Suprapubic skin (tissue), 4 donors: ENCODE measurements around the gene HOXB5. TPM values are rescaled to one million over a fixed set of nuclear protein-coding genes. Genes with fewer than 3 reads are reported as not detected.
A peak's percentile ranks its signal among the peaks of the same experiment; 100 is the strongest.

ENCODE experiments used
- DNase-seq, 2 donors: peaks; one replicate each; pipeline ENCODE4 v3.0.0-alpha.2; 2019; ENCODE audit warnings: low spot score in 2 of 2
- H3K27ac ChIP-seq: fragments of 200-600 bp; sonication (generic); one replicate; pipeline ENCODE4 v1.5.1; 2019
- H3K27me3 ChIP-seq: fragments of 200-600 bp; sonication (generic); one replicate; pipeline ENCODE4 v1.5.1; 2019
- H3K36me3 ChIP-seq: fragments of 200-600 bp; sonication (generic); one replicate; pipeline ENCODE4 v1.5.1; 2019
- H3K4me1 ChIP-seq: fragments of 200-600 bp; sonication (generic); one replicate; pipeline ENCODE4 v1.5.1; 2019
- H3K4me3 ChIP-seq: fragments of 200-600 bp; sonication (generic); one replicate; pipeline ENCODE4 v1.5.1; 2019; ENCODE audit warnings: mild to moderate bottlenecking
- H3K9me3 ChIP-seq: fragments of 200-600 bp; sonication (generic); one replicate; pipeline ENCODE4 v1.5.1; 2019
- EP300 ChIP-seq: sonication (generic); formaldehyde crosslinking; IDR thresholded peaks from one replicate; pipeline ENCODE4 v1.6.1; 2017; ENCODE audit warnings: antibody characterized with exemption
- POLR2A ChIP-seq, 2 donors: fragments of 450-650 bp; IDR thresholded peaks; one replicate each; pipeline ENCODE4 v1.6.1; 2017; ENCODE audit warnings: antibody characterized with exemption in 2 of 2, mild to moderate bottlenecking in 2 of 2, moderate library complexity in 2 of 2
- POLR2AphosphoS5 ChIP-seq, 3 donors: sonication (generic); formaldehyde crosslinking; IDR thresholded peaks; one replicate each; pipeline ENCODE4 v1.6.1; 2017; ENCODE audit warnings: antibody characterized with exemption in 3 of 3
- WGBS: methylation state at CpG from one replicate; pipeline ENCODE4 v1.1.5; 2018; 5-methylcytosine and 5-hydroxymethylcytosine counted together
- total RNA-seq, 4 donors: library from RNA; depleted of rRNA; stranded (reverse); fragments of >200 nt; gene quantifications; one replicate each; pipeline ENCODE4 v1.1.0, GENCODE V29; 2016
- TF ChIP-seq, protein P1 (sequence below), 2 donors: fragments of 200-600 bp in 1 of 2; fragments of 450-650 bp in 1 of 2; sonication (generic) in 1 of 2; IDR thresholded peaks; one replicate each; pipeline ENCODE4 v1.5.1; 2016 to 2019; ENCODE audit warnings: antibody characterized with exemption in 2 of 2, mild to moderate bottlenecking in 1 of 2, moderate library complexity in 1 of 2

The HOXB5 gene
- total RNA-seq, 4 donors from 2014 or later: 0.72 to 0.80 TPM; not detected in 2

- Histone ChIP-seq H3K27me3 (peaks cover 68% of the 10 kb centered on the region), H3K27ac (peak overlapping the region; percentile 72), H3K36me3 (no peaks in the 10 kb centered on the region), H3K9me3 (no peaks in the 10 kb centered on the region), H3K4me1 (peaks cover 34% of the 10 kb centered on the region), H3K4me3 (peak overlapping the region; percentile 54)
- WGBS: 13% methylated on average over 21 of the region's 21 CpGs
- no peak for DNase-seq
- TF ChIP-seq, protein P1, sequence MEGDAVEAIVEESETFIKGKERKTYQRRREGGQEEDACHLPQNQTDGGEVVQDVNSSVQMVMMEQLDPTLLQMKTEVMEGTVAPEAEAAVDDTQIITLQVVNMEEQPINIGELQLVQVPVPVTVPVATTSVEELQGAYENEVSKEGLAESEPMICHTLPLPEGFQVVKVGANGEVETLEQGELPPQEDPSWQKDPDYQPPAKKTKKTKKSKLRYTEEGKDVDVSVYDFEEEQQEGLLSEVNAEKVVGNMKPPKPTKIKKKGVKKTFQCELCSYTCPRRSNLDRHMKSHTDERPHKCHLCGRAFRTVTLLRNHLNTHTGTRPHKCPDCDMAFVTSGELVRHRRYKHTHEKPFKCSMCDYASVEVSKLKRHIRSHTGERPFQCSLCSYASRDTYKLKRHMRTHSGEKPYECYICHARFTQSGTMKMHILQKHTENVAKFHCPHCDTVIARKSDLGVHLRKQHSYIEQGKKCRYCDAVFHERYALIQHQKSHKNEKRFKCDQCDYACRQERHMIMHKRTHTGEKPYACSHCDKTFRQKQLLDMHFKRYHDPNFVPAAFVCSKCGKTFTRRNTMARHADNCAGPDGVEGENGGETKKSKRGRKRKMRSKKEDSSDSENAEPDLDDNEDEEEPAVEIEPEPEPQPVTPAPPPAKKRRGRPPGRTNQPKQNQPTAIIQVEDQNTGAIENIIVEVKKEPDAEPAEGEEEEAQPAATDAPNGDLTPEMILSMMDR (IDR thresholded peaks at IDR 0.05): no peak
- TF ChIP-seq POLR2A (IDR thresholded peaks at IDR 0.05) (peak in 1 of 2 donors; percentile 14), POLR2AphosphoS5 (IDR thresholded peaks at IDR 0.05) (no peak), EP300 (no peak)
These were observed 10.6 kb upstream of the HOXB5 start for GRCh38 chr17:48603959-48604769.

GRCh38 chr17:48601539-48602425 is 8.2 kb upstream of the HOXB5 start:
- Histone ChIP-seq H3K36me3 (no peaks in the 10 kb centered on the region), H3K27ac (no peak overlapping the region), H3K4me3 (peak overlapping the region; percentile 54), H3K4me1 (peaks cover 56% of the 10 kb centered on the region), H3K27me3 (peaks cover 83% of the 10 kb centered on the region), H3K9me3 (no peaks in the 10 kb centered on the region)
- DNase-seq: no peak
- 24% methylated on average over 26 of the region's 35 CpGs for WGBS
- no peak for TF ChIP-seq EP300
- no peak for TF ChIP-seq POLR2A (IDR thresholded peaks at IDR 0.05)
- TF ChIP-seq, protein P1 (IDR thresholded peaks at IDR 0.05): no peak
- TF ChIP-seq POLR2AphosphoS5 (IDR thresholded peaks at IDR 0.05): no peak

- Histone ChIP-seq H3K4me3 (no peak overlapping the region), H3K4me1 (peaks cover 62% of the 10 kb centered on the region), H3K36me3 (no peaks in the 10 kb centered on the region), H3K9me3 (no peaks in the 10 kb centered on the region), H3K27me3 (peaks cover 85% of the 10 kb centered on the region), H3K27ac (no peak overlapping the region)
- WGBS: 42% methylated on average over 3 of the region's 4 CpGs
- DNase-seq: no peak
- TF ChIP-seq, protein P1 (IDR thresholded peaks at IDR 0.05): no peak
- no peak for TF ChIP-seq POLR2A (IDR thresholded peaks at IDR 0.05)
- no peak for TF ChIP-seq POLR2AphosphoS5 (IDR thresholded peaks at IDR 0.05)
- no peak for TF ChIP-seq EP300
These were observed 7.6 kb upstream of the HOXB5 start for GRCh38 chr17:48601207-48601538.

- 73% methylated on average over 16 of the region's 17 CpGs for WGBS
- H3K27me3 ChIP-seq: peaks cover 83% of the 10 kb centered on the region
- H3K4me3 ChIP-seq: no peak overlapping the region
- TF ChIP-seq EP300: no peak
- TF ChIP-seq, protein P1 (IDR thresholded peaks at IDR 0.05): no peak
- TF ChIP-seq POLR2A (IDR thresholded peaks at IDR 0.05): no peak
- TF ChIP-seq POLR2AphosphoS5 (IDR thresholded peaks at IDR 0.05): no peak
- H3K4me1 ChIP-seq: peaks cover 64% of the 10 kb centered on the region
- DNase-seq: no peak
- H3K9me3 ChIP-seq: no peaks in the 10 kb centered on the region
- no peaks in the 10 kb centered on the region for H3K36me3 ChIP-seq
- H3K27ac ChIP-seq: no peak overlapping the region
These were observed 6.9 kb upstream of the HOXB5 start for GRCh38 chr17:48600244-48601098.
